ENCODE results near the gene VWA5B1. TPM values are rescaled to one million over a fixed set of nuclear protein-coding genes. Genes with fewer than 3 reads are reported as not detected.

Gene VWA5B1
- total RNA-seq, 2 donors from 2014 or later: 0.51 TPM; not detected in 1

DNA sequence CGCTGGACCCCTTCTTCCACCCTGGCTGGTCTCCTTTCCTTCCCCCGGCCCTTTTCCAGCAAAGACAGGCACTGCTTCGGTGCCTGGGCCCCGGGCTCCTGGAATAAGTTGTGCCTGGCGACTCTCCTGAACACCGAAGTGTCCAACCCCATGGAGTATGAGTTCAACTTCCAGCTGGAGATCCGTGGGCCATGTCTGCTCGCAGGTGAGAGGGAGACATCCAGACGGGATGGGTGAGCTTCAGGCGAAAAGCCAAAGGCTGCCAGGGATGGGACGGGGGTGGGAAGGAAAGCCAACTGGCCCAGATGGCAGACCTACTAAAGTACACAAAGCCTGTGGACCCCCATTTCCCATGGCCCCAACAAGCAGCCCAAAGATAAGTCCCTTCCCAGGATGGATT, 26.8 kb downstream of the VWA5B1 start:
- WGBS: 85% methylated on average over 11 of the region's 11 CpGs
- H3K27me3 ChIP-seq (replicated peaks; ENCODE audit: insufficient read depth): no peaks in the 10 kb centered on the region

DNA sequence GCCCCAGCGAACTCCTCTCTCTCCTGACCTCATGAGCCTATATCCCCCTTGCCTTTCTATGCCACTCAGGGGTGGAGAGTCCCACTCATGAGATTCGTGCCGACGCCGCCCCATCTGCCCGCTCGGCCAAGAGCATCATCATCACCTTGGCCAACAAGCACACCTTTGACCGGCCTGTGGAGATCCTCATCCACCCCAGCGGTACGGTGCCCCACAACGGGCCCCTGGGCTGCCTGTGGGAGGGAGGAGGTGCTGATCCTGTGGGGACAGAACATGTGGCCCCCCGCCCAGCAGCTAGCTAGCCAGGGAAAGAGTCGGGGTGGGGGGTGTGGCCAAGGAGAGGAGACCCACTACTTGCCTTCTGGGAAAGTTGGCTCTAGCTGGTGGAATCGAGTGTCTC, 27.8 kb downstream of the VWA5B1 start:
- Histone ChIP-seq H3K4me1 (replicated peaks) (no peaks in the 10 kb centered on the region), H3K4me3 (no peak overlapping the region), H3K27me3 (replicated peaks; ENCODE audit: insufficient read depth) (no peaks in the 10 kb centered on the region), H3K9me3 (no peaks in the 10 kb centered on the region), H3K36me3 (no peaks in the 10 kb centered on the region), H3K27ac (no peak overlapping the region)
- 87% methylated on average over 14 of the region's 14 CpGs for WGBS
- intact Hi-C loops (cut with DNase I): no loop called here
- TF ChIP-seq, protein P1, sequence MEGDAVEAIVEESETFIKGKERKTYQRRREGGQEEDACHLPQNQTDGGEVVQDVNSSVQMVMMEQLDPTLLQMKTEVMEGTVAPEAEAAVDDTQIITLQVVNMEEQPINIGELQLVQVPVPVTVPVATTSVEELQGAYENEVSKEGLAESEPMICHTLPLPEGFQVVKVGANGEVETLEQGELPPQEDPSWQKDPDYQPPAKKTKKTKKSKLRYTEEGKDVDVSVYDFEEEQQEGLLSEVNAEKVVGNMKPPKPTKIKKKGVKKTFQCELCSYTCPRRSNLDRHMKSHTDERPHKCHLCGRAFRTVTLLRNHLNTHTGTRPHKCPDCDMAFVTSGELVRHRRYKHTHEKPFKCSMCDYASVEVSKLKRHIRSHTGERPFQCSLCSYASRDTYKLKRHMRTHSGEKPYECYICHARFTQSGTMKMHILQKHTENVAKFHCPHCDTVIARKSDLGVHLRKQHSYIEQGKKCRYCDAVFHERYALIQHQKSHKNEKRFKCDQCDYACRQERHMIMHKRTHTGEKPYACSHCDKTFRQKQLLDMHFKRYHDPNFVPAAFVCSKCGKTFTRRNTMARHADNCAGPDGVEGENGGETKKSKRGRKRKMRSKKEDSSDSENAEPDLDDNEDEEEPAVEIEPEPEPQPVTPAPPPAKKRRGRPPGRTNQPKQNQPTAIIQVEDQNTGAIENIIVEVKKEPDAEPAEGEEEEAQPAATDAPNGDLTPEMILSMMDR (IDR thresholded peaks at IDR 0.05): no peak
- TF ChIP-seq POLR2A (IDR thresholded peaks at IDR 0.05): no peak
- TF ChIP-seq POLR2AphosphoS5 (IDR thresholded peaks at IDR 0.05): no peak
- no peak for DNase-seq (ENCODE audit: low spot score)

More for the DNA sequence above, 26.8 kb downstream of the VWA5B1 start:
- TF ChIP-seq, protein P1 (IDR thresholded peaks at IDR 0.05): no peak
- TF ChIP-seq POLR2A (IDR thresholded peaks at IDR 0.05) (no peak), POLR2AphosphoS5 (IDR thresholded peaks at IDR 0.05) (no peak)
- Histone ChIP-seq H3K36me3 (no peaks in the 10 kb centered on the region), H3K4me1 (replicated peaks) (no peaks in the 10 kb centered on the region), H3K4me3 (no peak overlapping the region), H3K9me3 (no peaks in the 10 kb centered on the region), H3K27ac (no peak overlapping the region)
- intact Hi-C loops (cut with DNase I): no loop called here
- DNase-seq (ENCODE audit: low spot score): no peak

DNA sequence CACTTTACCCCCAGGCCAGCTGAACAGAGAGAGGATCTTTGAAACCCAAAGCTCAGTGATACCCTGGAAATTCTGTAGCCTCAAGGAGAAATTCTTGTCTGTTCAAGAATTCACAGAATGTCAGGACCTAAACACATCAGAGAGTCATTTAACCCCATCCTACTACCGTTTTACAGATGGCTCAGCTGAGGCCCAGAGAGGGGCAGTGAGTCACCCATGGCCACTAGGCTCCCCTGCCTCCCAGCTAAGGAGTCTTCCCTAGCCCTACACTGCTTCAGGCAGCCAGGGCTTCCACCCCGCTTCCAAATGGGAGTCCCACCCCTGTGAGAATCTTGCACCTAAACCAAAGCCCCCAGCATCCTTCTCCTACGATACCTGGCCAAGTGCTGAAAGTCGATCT, 28.3 kb downstream of the VWA5B1 start:
- no peak for DNase-seq (ENCODE audit: low spot score)
- no peak overlapping the region for H3K4me3 ChIP-seq
- no peaks in the 10 kb centered on the region for H3K9me3 ChIP-seq
- no peaks in the 10 kb centered on the region for H3K27me3 ChIP-seq (replicated peaks; ENCODE audit: insufficient read depth)
- WGBS: 84% methylated on average over 4 of the region's 4 CpGs
- TF ChIP-seq, protein P1 (IDR thresholded peaks at IDR 0.05): no peak
- TF ChIP-seq POLR2AphosphoS5 (IDR thresholded peaks at IDR 0.05): no peak
- no peak for TF ChIP-seq POLR2A (IDR thresholded peaks at IDR 0.05)
- intact Hi-C loops (cut with DNase I): no loop called here
- H3K36me3 ChIP-seq: no peaks in the 10 kb centered on the region
- no peak overlapping the region for H3K27ac ChIP-seq
- H3K4me1 ChIP-seq (replicated peaks): no peaks in the 10 kb centered on the region

DNA sequence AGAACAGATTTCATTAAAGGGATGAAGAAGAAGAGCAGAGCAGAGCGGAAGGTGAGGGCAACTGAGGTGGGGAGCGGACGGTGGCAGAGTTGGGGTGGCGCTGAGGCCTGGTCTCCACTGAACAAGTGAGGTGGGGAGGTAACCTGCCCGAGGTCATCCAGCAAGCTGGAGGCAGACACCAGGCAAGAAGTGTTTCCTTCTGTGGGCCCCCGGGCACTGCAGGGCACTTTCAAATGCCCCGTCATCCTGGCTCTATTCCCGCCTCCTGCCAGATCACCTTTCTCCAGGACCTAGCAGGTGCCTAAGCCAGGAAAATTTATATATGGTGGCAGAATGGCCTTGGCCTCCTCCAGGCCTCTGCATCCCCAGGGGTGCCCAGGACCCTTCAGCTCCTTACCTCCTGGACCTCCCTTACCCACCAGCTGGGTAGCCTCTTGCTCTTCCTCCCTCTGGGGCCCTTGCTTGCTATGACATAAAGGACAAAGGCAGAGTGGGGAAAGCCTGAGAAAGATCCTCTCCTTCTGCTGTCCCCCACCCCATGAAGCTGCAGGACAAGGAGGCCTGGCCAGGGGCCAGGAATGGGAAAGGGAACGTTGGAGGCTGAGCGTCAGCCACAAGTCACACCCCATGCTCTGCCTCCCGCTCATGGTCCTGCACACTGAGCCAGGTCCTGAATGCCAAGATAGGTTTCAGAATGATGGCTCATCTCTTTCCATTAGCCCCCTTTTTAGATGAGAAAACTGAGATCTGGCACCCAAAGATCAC, 29.0 kb downstream of the VWA5B1 start:
- TF ChIP-seq POLR2A (IDR thresholded peaks at IDR 0.05) (no peak), POLR2AphosphoS5 (IDR thresholded peaks at IDR 0.05) (no peak)
- TF ChIP-seq, protein P1 (IDR thresholded peaks at IDR 0.05): no peak
- Histone ChIP-seq H3K36me3 (no peaks in the 10 kb centered on the region), H3K27me3 (replicated peaks; ENCODE audit: insufficient read depth) (no peaks in the 10 kb centered on the region), H3K4me1 (replicated peaks) (no peaks in the 10 kb centered on the region), H3K27ac (no peak overlapping the region), H3K9me3 (no peaks in the 10 kb centered on the region), H3K4me3 (no peak overlapping the region)
- 75% methylated on average over 11 of the region's 11 CpGs for WGBS
- DNase-seq (ENCODE audit: low spot score): no peak
- intact Hi-C loops (cut with DNase I): no loop called here

DNA sequence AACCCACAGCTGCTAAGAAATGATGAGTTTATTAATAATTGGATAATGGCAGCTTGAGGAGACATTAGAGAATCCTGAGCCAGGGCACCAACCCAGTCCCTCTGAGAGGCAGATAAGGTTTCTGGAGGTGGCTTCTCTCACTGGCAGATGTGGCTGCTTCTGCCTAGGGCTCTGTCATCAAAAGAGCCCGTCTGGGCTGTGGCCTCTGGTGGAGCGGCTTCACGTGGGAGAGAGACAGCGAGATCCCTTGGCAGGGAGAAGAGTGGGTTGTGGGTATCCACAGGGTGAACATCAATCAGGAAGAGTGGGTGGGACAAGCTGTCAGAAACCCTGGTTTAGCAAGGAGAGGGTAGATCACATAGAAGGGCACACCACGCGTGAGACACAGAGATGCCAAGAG, 30.0 kb downstream of the VWA5B1 start:
- H3K4me1 ChIP-seq (replicated peaks): no peaks in the 10 kb centered on the region
- intact Hi-C loops (cut with DNase I): no loop called here
- H3K27ac ChIP-seq: no peak overlapping the region
- 77% methylated on average over 6 of the region's 6 CpGs for WGBS
- H3K36me3 ChIP-seq: no peaks in the 10 kb centered on the region
- H3K27me3 ChIP-seq (replicated peaks; ENCODE audit: insufficient read depth): no peaks in the 10 kb centered on the region
- DNase-seq (ENCODE audit: low spot score): no peak
- no peaks in the 10 kb centered on the region for H3K9me3 ChIP-seq
- H3K4me3 ChIP-seq: no peak overlapping the region
- TF ChIP-seq POLR2A (IDR thresholded peaks at IDR 0.05): no peak
- TF ChIP-seq, protein P1 (IDR thresholded peaks at IDR 0.05): no peak
- TF ChIP-seq POLR2AphosphoS5 (IDR thresholded peaks at IDR 0.05): no peak

Data from prostate gland (tissue), 2 donors.